Sigmoid colon (tissue), 7 donors: ENCODE measurements around the gene ST8SIA1. TPM values are rescaled to one million over a fixed set of nuclear protein-coding genes. Genes with fewer than 3 reads are reported as not detected.

Experiments used
- DNase-seq: peaks from one replicate; pipeline ENCODE4 v3.0.0-alpha.2; 2019
- H3K27ac ChIP-seq, 4 donors: fragments of 200-600 bp; sonication (generic); one replicate each; pipeline ENCODE4 v1.5.1; 2016 to 2019; ENCODE audit warnings: mild to moderate bottlenecking in 1 of 4
- H3K27me3 ChIP-seq, 3 donors: fragments of 200-600 bp; sonication (generic); one replicate each; pipeline ENCODE4 v1.5.1; 2019; ENCODE audit warnings: mild to moderate bottlenecking in 1 of 3
- H3K36me3 ChIP-seq, 4 donors: fragments of 200-600 bp; sonication (generic); one replicate each; pipeline ENCODE4 v1.5.1; 2016 to 2019
- H3K4me1 ChIP-seq, 4 donors: fragments of 200-600 bp; sonication (generic); one replicate each; pipeline ENCODE4 v1.5.1; 2017 to 2019
- H3K4me3 ChIP-seq, 4 donors: fragments of 200-600 bp; sonication (generic); one replicate each; pipeline ENCODE4 v1.5.1; 2017 to 2019; ENCODE audit warnings: mild to moderate bottlenecking in 2 of 4, moderate library complexity in 1 of 4
- H3K9me3 ChIP-seq, 4 donors: fragments of 200-600 bp in 3 of 4; sonication (generic) in 3 of 4; one replicate each; pipeline versions ENCODE4 v1.5.1 to v1.6.1; 2013 to 2019
- CTCF ChIP-seq, 4 experiments: fragments of 450-650 bp in 3 of 4; fragments of 200-600 bp in 1 of 4; IDR thresholded peaks; one replicate each; pipeline ENCODE4 v1.5.1; 2016 to 2019; ENCODE audit warnings: antibody characterized with exemption in 4 of 4, mild to moderate bottlenecking in 3 of 4, moderate library complexity in 2 of 4
- EP300 ChIP-seq, 4 donors: sonication (generic); formaldehyde crosslinking; IDR thresholded peaks; one replicate each; pipeline ENCODE4 v1.6.1; 2017; ENCODE audit warnings: antibody characterized with exemption in 4 of 4
- POLR2A ChIP-seq, 2 donors: fragments of 450-650 bp; IDR thresholded peaks; one replicate each; pipeline ENCODE4 v1.6.1; 2016; ENCODE audit warnings: antibody characterized with exemption in 2 of 2, mild to moderate bottlenecking in 2 of 2, moderate library complexity in 2 of 2
- POLR2AphosphoS5 ChIP-seq, 4 donors: sonication (generic); formaldehyde crosslinking; IDR thresholded peaks; one replicate each; pipeline ENCODE4 v1.6.1; 2017; ENCODE audit warnings: antibody characterized with exemption in 4 of 4
- WGBS, 2 donors: extraction: QIAGEN DNeasy Blood & Tissue Kit; methylation state at CpG; one replicate each; pipeline ENCODE4 v1.1.7; 2013; 5-methylcytosine and 5-hydroxymethylcytosine counted together
- intact Hi-C: fragments of 100-400 bp; cut with DNase I; formaldehyde crosslinking; loops from one replicate; pipeline ENCODE4 v1.15.1; 2023
- polyA plus RNA-seq, 3 donors: library from polyadenylated mRNA; stranded (reverse); fragments of 200-250 nt; gene quantifications; one replicate each; pipeline ENCODE4 v1.2.3, GENCODE V29; 2013
- total RNA-seq, 4 donors: library from RNA; depleted of rRNA; stranded (reverse); fragments of >200 nt; gene quantifications; one replicate each; pipeline ENCODE4 v1.1.0, GENCODE V29; 2016
- donor health status: healthy with polysubstance abuse.
- donor health status: Bipolar disorder and iron deficiency.
- donor health status: healthy.

The ST8SIA1 gene
- total and polyA plus RNA-seq, 7 donors: 1.2 to 57.3 (median 17.4) TPM

DNA sequence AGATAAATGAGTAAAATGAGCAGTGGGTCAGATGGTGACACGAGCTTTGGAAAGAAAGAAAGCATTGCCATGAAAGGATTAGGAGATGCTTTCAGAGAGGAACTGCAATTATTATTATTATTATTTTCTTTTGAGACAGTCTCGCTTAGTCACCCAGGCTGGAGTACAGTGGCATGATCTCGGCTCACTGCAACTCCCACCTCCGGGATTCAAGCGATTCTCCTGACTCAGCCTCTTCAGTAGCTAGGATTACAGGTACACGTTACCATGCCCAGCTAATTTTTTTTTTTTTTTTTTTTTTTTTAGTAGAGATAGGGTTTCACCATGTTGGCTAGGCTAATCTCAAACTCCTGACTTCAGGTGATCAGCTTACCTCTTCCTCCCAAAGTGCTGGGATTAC is 77.4 kb downstream of the ST8SIA1 start:
- intact Hi-C loops: loop anchor here (5.0 kb wide), 1 partner anchor 75 kb away; the partner anchor contains the start of gene ST8SIA1
- peaks cover 0 to 31% (median 24%) of the 10 kb centered on the region in 4 donors for H3K4me1 ChIP-seq
- no peak for DNase-seq
- TF ChIP-seq CTCF (IDR thresholded peaks at IDR 0.05): no peak
- no peak for TF ChIP-seq POLR2AphosphoS5 (IDR thresholded peaks at IDR 0.05)
- TF ChIP-seq EP300 (IDR thresholded peaks at IDR 0.05): no peak
- no peak for TF ChIP-seq POLR2A (IDR thresholded peaks at IDR 0.05)
- H3K4me3 ChIP-seq: no peak overlapping the region
- 82 to 83% methylated on average over 6 of the region's 6 CpGs for WGBS, 2 donors
- no peaks in the 10 kb centered on the region for H3K36me3 ChIP-seq
- H3K27ac ChIP-seq: peak overlapping the region; percentile 53 to 77 (median 72)
- no peaks in the 10 kb centered on the region for H3K9me3 ChIP-seq
- no peaks in the 10 kb centered on the region for H3K27me3 ChIP-seq

GRCh38 chr12:22256605-22257004 is 77.9 kb downstream of the ST8SIA1 start:
- 63 to 71% methylated on average over 1 of the region's 1 CpG for WGBS, 2 donors

DNA sequence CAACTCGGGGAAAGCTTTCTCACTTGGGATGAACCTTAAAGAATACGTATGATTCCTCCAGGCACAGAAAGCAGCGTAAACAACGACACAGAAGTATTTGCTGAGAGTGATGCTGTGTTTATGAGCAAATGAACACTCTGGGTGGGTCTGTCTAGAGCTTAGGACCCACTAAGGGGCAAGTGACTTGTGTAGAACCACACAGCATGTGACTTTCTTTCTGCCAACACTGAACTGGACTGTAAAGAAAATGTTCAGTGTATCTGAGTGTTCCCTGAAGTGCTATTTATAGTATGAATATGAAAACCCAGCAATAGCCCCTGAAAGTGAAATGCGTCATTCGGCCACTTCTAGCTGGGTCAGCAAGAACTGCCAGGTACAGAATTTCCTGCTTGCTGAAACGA is 78.5 kb downstream of the ST8SIA1 start:
- H3K27ac ChIP-seq: peak overlapping the region; percentile 53 to 77 (median 72)

More at GRCh38 chr12:22256605-22257004, 77.9 kb downstream of the ST8SIA1 start:
- intact Hi-C loops: loop anchor here (5.0 kb wide), 1 partner anchor 76 kb away; the partner anchor contains the start of gene ST8SIA1
- peaks cover 0 to 26% (median 23%) of the 10 kb centered on the region in 4 donors for H3K4me1 ChIP-seq
- H3K36me3 ChIP-seq: no peaks in the 10 kb centered on the region
- TF ChIP-seq POLR2AphosphoS5 (IDR thresholded peaks at IDR 0.05): no peak
- TF ChIP-seq POLR2A (IDR thresholded peaks at IDR 0.05): no peak
- no peak for TF ChIP-seq CTCF (IDR thresholded peaks at IDR 0.05)
- TF ChIP-seq EP300 (IDR thresholded peaks at IDR 0.05): no peak
- peak overlapping the region; percentile 53 to 77 (median 72) for H3K27ac ChIP-seq
- peak overlapping the region in 2 of 4 donors; percentile 1 to 2 for H3K4me3 ChIP-seq
- H3K27me3 ChIP-seq: no peaks in the 10 kb centered on the region
- no peaks in the 10 kb centered on the region for H3K9me3 ChIP-seq
- no peak for DNase-seq

GRCh38 chr12:22255097-22255496 is 79.4 kb downstream of the ST8SIA1 start:
- intact Hi-C loops: loop anchor here (5.0 kb wide), 1 partner anchor 77 kb away; the partner anchor contains the start of gene ST8SIA1
- WGBS, 2 donors: 68 to 77% methylated on average over 11 of the region's 11 CpGs

More for the DNA sequence above, 78.5 kb downstream of the ST8SIA1 start:
- intact Hi-C loops: loop anchor here (5.0 kb wide), 1 partner anchor 76 kb away; the partner anchor contains the start of gene ST8SIA1
- TF ChIP-seq EP300 (IDR thresholded peaks at IDR 0.05) (peak in 2 of 4 donors; percentile 51 to 55), POLR2AphosphoS5 (IDR thresholded peaks at IDR 0.05) (peak; percentile 21 to 64 (median 30)), CTCF (IDR thresholded peaks at IDR 0.05) (no peak)
- Histone ChIP-seq H3K36me3 (no peaks in the 10 kb centered on the region), H3K27me3 (no peaks in the 10 kb centered on the region), H3K4me1 (peaks cover 0 to 26% (median 23%) of the 10 kb centered on the region in 4 donors), H3K9me3 (no peaks in the 10 kb centered on the region), H3K4me3 (peak overlapping the region in 2 of 4 donors; percentile 1 to 2)
- no peak for DNase-seq
- WGBS, 2 donors: 74 to 83% methylated on average over 7 of the region's 7 CpGs

More at GRCh38 chr12:22255097-22255496, 79.4 kb downstream of the ST8SIA1 start:
- Histone ChIP-seq H3K27me3 (no peaks in the 10 kb centered on the region), H3K9me3 (no peaks in the 10 kb centered on the region), H3K36me3 (no peaks in the 10 kb centered on the region), H3K4me1 (peaks cover 0 to 26% (median 23%) of the 10 kb centered on the region in 4 donors), H3K4me3 (no peak overlapping the region), H3K27ac (peak overlapping the region in 2 of 4 donors; percentile 76 to 77)
- TF ChIP-seq POLR2A (IDR thresholded peaks at IDR 0.05): no peak
- no peak for TF ChIP-seq CTCF (IDR thresholded peaks at IDR 0.05)
- TF ChIP-seq EP300 (IDR thresholded peaks at IDR 0.05): no peak
- DNase-seq: no peak
